ENCODE measurements around the gene CTTNBP2. TPM values are rescaled to one million over a fixed set of nuclear protein-coding genes. Genes with fewer than 3 reads are reported as not detected.
A peak's percentile ranks its signal among the peaks of the same experiment; 100 is the strongest.

Gene CTTNBP2
- total and polyA plus RNA-seq, 2 of the 13 experiments (the other 11 are each of a cell fraction or from before 2014, with no cell fraction given), result not detected

GRCh38 chr7:117674617-117675016 is 198.6 kb downstream of the CTTNBP2 start:
- intact Hi-C loops (cut with micrococcal nuclease; ENCODE audit: unreplicated experiment) (loop anchor here (1.0 kb wide), 1 partner anchor 215 kb away; no protein-coding TSS in a partner anchor), in situ Hi-C loops (cut with HindIII; ENCODE audit: extremely low pct_ligation_motif_present, low pct_unique_long_range_greater_than_20kb) (no loop called here)
- no peak overlapping the region for H3K27ac ChIP-seq (ENCODE audit: extremely low read length, insufficient read depth, low read length)

GRCh38 chr7:117673839-117674238 is 199.4 kb downstream of the CTTNBP2 start:
- Histone ChIP-seq H3K27ac (ENCODE audit: extremely low read length, insufficient read depth, low read length) (no peak overlapping the region), H3K9me3 (ENCODE audit: low read length) (no peaks in the 10 kb centered on the region), H3K9ac (ENCODE audit: insufficient read depth, low read depth, low read length) (no peak overlapping the region), H3K4me1 (ENCODE audit: insufficient read depth, low read length) (no peaks in the 10 kb centered on the region), H4K20me1 (ENCODE audit: insufficient read depth, low read length) (no peaks in the 10 kb centered on the region), H3K4me2 (ENCODE audit: low read depth, low read length) (no peak overlapping the region), H3K36me3 (replicated peaks in 1 of 2; ENCODE audit: control insufficient read depth in 1 of 2, insufficient read depth in 2 of 2, low read length in 2 of 2) (no peaks in the 10 kb centered on the region), H3K79me2 (ENCODE audit: insufficient read depth, low read length) (no peaks in the 10 kb centered on the region), H3K4me3 (replicated peaks in 1 of 3; ENCODE audit: insufficient read depth in 1 of 3, low read depth in 2 of 3, low read length in 3 of 3) (no peak overlapping the region), H3K27me3 (ENCODE audit: control insufficient read depth in 1 of 2, insufficient read depth in 2 of 2, low read length in 2 of 2) (peaks cover 0 to 6% of the 10 kb centered on the region in 2 experiments; a peak in 1 of 5 replicates), H2AFZ (ENCODE audit: low read length) (no peak overlapping the region)
- ATAC-seq, result peak; percentile 66; the same call in 1 of the 3 replicates
- peak; percentile 7 for DNase-seq (ENCODE audit: low spot score)
- BruUV-seq (replicated peaks), result no TSS peak
- intact Hi-C loops (cut with micrococcal nuclease; ENCODE audit: unreplicated experiment) (loop anchor here (1.0 kb wide), 1 partner anchor 215 kb away; no protein-coding TSS in a partner anchor), in situ Hi-C loops (cut with HindIII; ENCODE audit: extremely low pct_ligation_motif_present, low pct_unique_long_range_greater_than_20kb) (no loop called here)
- TF ChIP-seq STAG1 (CRISPR knock-in tag; IDR thresholded peaks at IDR 0.05), result peak; percentile 26; the same call in 1 of the 2 replicates
- no peak for TF ChIP-seq ZNF883 (CRISPR knock-in tag; IDR thresholded peaks at IDR 0.05; ENCODE audit: not compliant biosample characterization)
- TF ChIP-seq THRA (CRISPR knock-in tag; IDR thresholded peaks at IDR 0.05; ENCODE audit: borderline replicate concordance), result no peak
- TF ChIP-seq SMC3 (IDR thresholded peaks at IDR 0.05; ENCODE audit: low read length), result 0 out of 2 replicates have a peak, but pooled peaks have one; percentile 12
- peak; percentile 21; the same call in 1 of the 2 replicates for TF ChIP-seq CTCF (CRISPR knock-in tag; IDR thresholded peaks at IDR 0.05)
- TF ChIP-seq SP140L (CRISPR knock-in tag; IDR thresholded peaks at IDR 0.05; ENCODE audit: borderline replicate concordance), result no peak
- FAIRE-seq, result peak; percentile 60
- ChIA-PET CTCF (ENCODE audit: low intra/inter-chr PET ratio, low total read pairs) (no interaction called here), POLR2A (no interaction called here)

More at GRCh38 chr7:117674617-117675016, 198.6 kb downstream of the CTTNBP2 start:
- FAIRE-seq, result no peak
- POLR2A ChIA-PET, result no interaction called here
- H3K9ac ChIP-seq (ENCODE audit: insufficient read depth, low read depth, low read length), result no peak overlapping the region
- no peaks in the 10 kb centered on the region for H3K79me2 ChIP-seq (ENCODE audit: insufficient read depth, low read length)
- TF ChIP-seq ZNF574 (CRISPR knock-in tag; IDR thresholded peaks at IDR 0.05), result no peak
- no peak for TF ChIP-seq ZNF317 (CRISPR knock-in tag; IDR thresholded peaks at IDR 0.05)
- H2AFZ ChIP-seq (ENCODE audit: low read length), result no peak overlapping the region
- WGBS (ENCODE audit: low lambda C conversion rate), result 1% methylated on average over 3 of the region's 3 CpGs
- CTCF ChIA-PET (ENCODE audit: low intra/inter-chr PET ratio, low total read pairs), result no interaction called here
- ATAC-seq, result no peak
- DNase-seq (ENCODE audit: low spot score), result no peak
- BruUV-seq (replicated peaks), result no TSS peak
- H3K36me3 ChIP-seq (replicated peaks in 1 of 2; ENCODE audit: control insufficient read depth in 1 of 2, insufficient read depth in 2 of 2, low read length in 2 of 2), result no peaks in the 10 kb centered on the region
- H4K20me1 ChIP-seq (ENCODE audit: insufficient read depth, low read length), result no peaks in the 10 kb centered on the region
- H3K4me3 ChIP-seq (replicated peaks in 1 of 3; ENCODE audit: insufficient read depth in 1 of 3, low read depth in 2 of 3, low read length in 3 of 3), result no peak overlapping the region
- H3K4me1 ChIP-seq (ENCODE audit: insufficient read depth, low read length), result no peaks in the 10 kb centered on the region
- no peak overlapping the region for H3K4me2 ChIP-seq (ENCODE audit: low read depth, low read length)
- H3K9me3 ChIP-seq (ENCODE audit: low read length), result no peaks in the 10 kb centered on the region
- peaks cover 0 to 6% of the 10 kb centered on the region in 2 experiments; a peak in 1 of 5 replicates for H3K27me3 ChIP-seq (ENCODE audit: control insufficient read depth in 1 of 2, insufficient read depth in 2 of 2, low read length in 2 of 2)

Measured in HepG2 (cell line).